Uterus (tissue), 2 donors: ENCODE measurements around the gene AMOTL1.

Experiments
- CTCF ChIP-seq, 4 experiments: fragments of 200-600 bp in 2 of 4; fragments of 450-650 bp in 2 of 4; sonication (generic) in 2 of 4; IDR thresholded peaks; one replicate each; pipeline ENCODE4 v1.5.1; 2016 to 2019; ENCODE audit warnings: antibody characterized with exemption in 4 of 4, mild to moderate bottlenecking in 2 of 4, moderate library complexity in 1 of 4
- POLR2A ChIP-seq, 2 donors: fragments of 450-650 bp; IDR thresholded peaks; one replicate each; pipeline ENCODE4 v1.6.1; 2016; ENCODE audit warnings: antibody characterized with exemption in 2 of 2, mild to moderate bottlenecking in 1 of 2, moderate library complexity in 1 of 2

GRCh38 chr11:94760296-94760695 lies 7.9 kb upstream of the AMOTL1 start:
- TF ChIP-seq CTCF (IDR thresholded peaks at IDR 0.05), result no peak
- no peak for TF ChIP-seq POLR2A (IDR thresholded peaks at IDR 0.05)
